OCI-LY3 (cell line): ENCODE measurements around the gene ZNF407.

ENCODE experiments used
- H2AFZ ChIP-seq: fragments of 200-600, 300-600 bp; shearing (Covaris generic); 2 replicates; pipeline ENCODE4 v1.6.0; 2014; ENCODE audit warnings: antibody characterized with exemption, low read depth, low read length
- H3K27ac ChIP-seq: fragments of 200-600, 300-600 bp; sonication (generic); 2 replicates; pipeline ENCODE4 v1.5.1; 2014; ENCODE audit warnings: mild to moderate bottlenecking, low read length, moderate library complexity, mixed read lengths
- H3K27me3 ChIP-seq: fragments of 200-600, 300-600 bp; sonication (generic); 2 replicates; pipeline ENCODE4 v1.6.1; 2014; ENCODE audit warnings: low read depth, low read length, mixed read lengths
- H3K36me3 ChIP-seq: fragments of 200-600, 300-600 bp; sonication (generic); replicated peaks from 2 replicates; pipeline ENCODE3; 2014; ENCODE audit warnings: low read depth, low read length, mixed read lengths
- H3K4me1 ChIP-seq: fragments of 300-600, 200-600 bp; sonication (generic); 2 replicates; pipeline ENCODE4 v1.6.1; 2014; ENCODE audit warnings: low read length, mixed read lengths
- H3K4me2 ChIP-seq: fragments of 200-600, 300-600 bp; sonication (generic); 2 replicates; pipeline ENCODE4 v1.6.1; 2014; ENCODE audit warnings: low read length, mixed read lengths
- H3K4me3 ChIP-seq: fragments of 300-600, 200-600 bp; sonication (generic); 2 replicates; pipeline ENCODE4 v1.5.1; 2014; ENCODE audit warnings: antibody characterized with exemption, mild to moderate bottlenecking, low read length, moderate library complexity
- H3K79me2 ChIP-seq: fragments of 300-600, 200-600 bp; shearing (Covaris generic); 2 replicates; pipeline ENCODE4 v1.6.1; 2014; ENCODE audit warnings: mild to moderate bottlenecking, low read length, mixed read lengths
- H3K9ac ChIP-seq: fragments of 300-600, 200-600 bp; shearing (Covaris generic); 2 replicates; pipeline ENCODE4 v1.6.0; 2014; ENCODE audit warnings: mild to moderate bottlenecking, low read length, moderate library complexity
- H3K9me3 ChIP-seq: fragments of 200-600, 300-600 bp; shearing (Covaris generic); 2 replicates; pipeline ENCODE4 v1.6.1; 2014; ENCODE audit warnings: low read length, mixed read lengths; ENCODE audit not compliant: insufficient read depth
- H4K20me1 ChIP-seq: fragments of 200-600, 300-600 bp; sonication (generic); 2 replicates; pipeline ENCODE4 v1.6.1; 2016; ENCODE audit warnings: low read length, mixed read lengths; ENCODE audit not compliant: insufficient read depth
- EZH2phosphoT487 ChIP-seq: fragments of 200-600 bp; shearing (Covaris generic); IDR thresholded peaks from 2 replicates; pipeline ENCODE4 v1.6.1; 2018; ENCODE audit warnings: antibody characterized with exemption, mixed run types, low read depth
- TF ChIP-seq, protein P1 (sequence below): fragments of 200-600, 300-600 bp; sonication (generic); IDR thresholded peaks from 2 replicates; pipeline ENCODE4 v1.5.1; 2014; ENCODE audit warnings: antibody characterized with exemption, low read length, low read depth

Gene ZNF407

DNA sequence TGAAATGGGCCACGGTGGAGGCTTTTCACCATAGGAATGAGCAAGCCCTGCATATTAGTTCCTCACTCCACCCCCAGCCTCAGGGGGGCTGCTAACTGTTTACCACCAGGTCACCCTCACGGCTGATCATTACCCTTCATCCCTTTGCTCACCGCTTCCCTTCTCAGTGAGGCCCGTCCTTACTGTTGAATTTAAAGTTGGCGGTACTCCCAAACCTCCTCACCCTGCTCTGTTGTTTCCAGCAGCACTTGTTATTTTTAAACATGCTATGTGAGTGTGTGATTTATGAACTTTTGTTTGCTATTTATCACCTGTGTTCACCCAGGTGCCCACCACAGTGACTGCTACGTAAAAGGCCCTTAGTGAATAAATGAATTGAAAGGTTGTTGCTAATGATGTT is 243.6 kb downstream of the ZNF407 start:
- Histone ChIP-seq H3K27me3 (no peaks in the 10 kb centered on the region), H3K4me2 (no peak overlapping the region), H3K79me2 (no peaks in the 10 kb centered on the region), H3K27ac (no peak overlapping the region), H3K4me3 (no peak overlapping the region), H3K36me3 (no peaks in the 10 kb centered on the region), H4K20me1 (no peaks in the 10 kb centered on the region), H3K9me3 (no peaks in the 10 kb centered on the region), H3K9ac (no peak overlapping the region), H3K4me1 (no peaks in the 10 kb centered on the region), H2AFZ (no peak overlapping the region)
- no peak for TF ChIP-seq EZH2phosphoT487
- TF ChIP-seq, protein P1, sequence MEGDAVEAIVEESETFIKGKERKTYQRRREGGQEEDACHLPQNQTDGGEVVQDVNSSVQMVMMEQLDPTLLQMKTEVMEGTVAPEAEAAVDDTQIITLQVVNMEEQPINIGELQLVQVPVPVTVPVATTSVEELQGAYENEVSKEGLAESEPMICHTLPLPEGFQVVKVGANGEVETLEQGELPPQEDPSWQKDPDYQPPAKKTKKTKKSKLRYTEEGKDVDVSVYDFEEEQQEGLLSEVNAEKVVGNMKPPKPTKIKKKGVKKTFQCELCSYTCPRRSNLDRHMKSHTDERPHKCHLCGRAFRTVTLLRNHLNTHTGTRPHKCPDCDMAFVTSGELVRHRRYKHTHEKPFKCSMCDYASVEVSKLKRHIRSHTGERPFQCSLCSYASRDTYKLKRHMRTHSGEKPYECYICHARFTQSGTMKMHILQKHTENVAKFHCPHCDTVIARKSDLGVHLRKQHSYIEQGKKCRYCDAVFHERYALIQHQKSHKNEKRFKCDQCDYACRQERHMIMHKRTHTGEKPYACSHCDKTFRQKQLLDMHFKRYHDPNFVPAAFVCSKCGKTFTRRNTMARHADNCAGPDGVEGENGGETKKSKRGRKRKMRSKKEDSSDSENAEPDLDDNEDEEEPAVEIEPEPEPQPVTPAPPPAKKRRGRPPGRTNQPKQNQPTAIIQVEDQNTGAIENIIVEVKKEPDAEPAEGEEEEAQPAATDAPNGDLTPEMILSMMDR = no peak

DNA sequence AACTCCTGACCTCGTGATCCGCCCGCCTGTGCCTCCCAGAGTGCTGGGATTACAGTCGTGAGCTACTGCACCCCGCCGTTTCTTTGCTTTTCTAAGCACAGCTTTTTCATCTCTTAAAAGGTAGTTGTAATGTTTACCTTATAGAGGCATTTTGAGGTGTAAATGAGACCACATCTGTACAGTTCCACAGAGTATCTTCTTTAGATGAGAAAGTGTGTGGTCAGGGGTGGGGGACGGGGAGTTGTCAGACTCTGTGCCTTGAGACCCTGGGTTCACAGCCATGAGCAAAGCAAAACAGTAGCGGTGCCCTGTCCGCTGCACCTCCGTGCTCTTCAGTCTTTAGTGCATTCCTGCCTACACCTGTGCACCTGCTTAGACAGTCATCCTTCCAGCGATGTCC is 251.6 kb downstream of the ZNF407 start:
- Histone ChIP-seq H4K20me1 (no peaks in the 10 kb centered on the region), H3K27me3 (no peaks in the 10 kb centered on the region), H3K9ac (no peak overlapping the region), H3K27ac (no peak overlapping the region), H2AFZ (no peak overlapping the region), H3K4me1 (no peaks in the 10 kb centered on the region), H3K4me2 (no peak overlapping the region), H3K79me2 (no peaks in the 10 kb centered on the region), H3K9me3 (no peaks in the 10 kb centered on the region), H3K36me3 (no peaks in the 10 kb centered on the region), H3K4me3 (no peak overlapping the region)
- TF ChIP-seq, protein P1 = no peak

DNA sequence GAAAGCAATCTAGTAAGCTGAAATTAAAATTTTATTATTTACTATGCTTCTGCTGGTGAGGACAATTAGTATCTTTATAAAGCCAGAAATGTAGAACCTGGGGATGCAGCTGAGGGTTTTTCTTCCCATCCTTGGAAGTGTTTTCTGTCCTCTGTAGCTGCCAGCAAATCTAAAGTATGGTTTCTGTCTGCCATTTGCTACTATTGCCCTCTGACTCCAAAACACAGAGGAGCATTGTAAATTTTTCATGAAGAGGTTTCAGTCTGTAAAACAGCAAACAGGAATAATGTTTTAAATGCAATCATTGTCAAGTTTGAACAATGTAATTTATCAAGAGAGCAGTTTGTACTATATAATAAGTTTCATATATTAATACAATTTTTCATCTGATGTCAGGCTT is 258.8 kb downstream of the ZNF407 start:
- no peaks in the 10 kb centered on the region for H3K36me3 ChIP-seq
- no peaks in the 10 kb centered on the region for H3K9me3 ChIP-seq
- H3K27ac ChIP-seq = no peak overlapping the region
- H3K27me3 ChIP-seq = no peaks in the 10 kb centered on the region
- H3K4me2 ChIP-seq = no peak overlapping the region
- H3K79me2 ChIP-seq = no peaks in the 10 kb centered on the region
- no peak overlapping the region for H3K4me3 ChIP-seq
- no peak overlapping the region for H3K9ac ChIP-seq
- H4K20me1 ChIP-seq = no peaks in the 10 kb centered on the region
- TF ChIP-seq, protein P1 = no peak
- no peak for TF ChIP-seq EZH2phosphoT487
- H2AFZ ChIP-seq = no peak overlapping the region
- no peaks in the 10 kb centered on the region for H3K4me1 ChIP-seq

DNA sequence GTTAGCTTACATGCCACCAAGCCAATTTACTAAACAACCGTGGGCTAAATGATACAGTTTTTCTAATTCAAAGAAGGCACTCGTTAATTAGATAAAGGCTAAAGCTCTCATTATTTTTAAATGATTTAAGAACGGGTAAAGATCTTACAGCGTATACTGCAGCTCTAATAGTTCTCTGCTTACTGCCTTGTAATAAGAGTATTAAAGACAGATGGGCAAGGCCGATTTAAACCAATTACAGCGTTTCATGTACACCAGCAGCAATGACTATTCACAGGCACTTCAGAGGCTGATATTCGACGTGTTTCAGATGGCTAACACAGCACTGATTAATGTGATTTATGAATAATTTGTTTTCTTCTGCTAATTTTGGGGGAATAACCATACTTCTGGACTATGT is 259.3 kb downstream of the ZNF407 start:
- no peak overlapping the region for H3K4me2 ChIP-seq
- no peaks in the 10 kb centered on the region for H3K4me1 ChIP-seq
- no peak overlapping the region for H2AFZ ChIP-seq
- no peaks in the 10 kb centered on the region for H4K20me1 ChIP-seq
- no peak for TF ChIP-seq EZH2phosphoT487
- TF ChIP-seq, protein P1 = no peak
- H3K9me3 ChIP-seq = no peaks in the 10 kb centered on the region
- no peaks in the 10 kb centered on the region for H3K79me2 ChIP-seq
- no peak overlapping the region for H3K4me3 ChIP-seq
- no peaks in the 10 kb centered on the region for H3K27me3 ChIP-seq
- H3K9ac ChIP-seq = no peak overlapping the region
- no peaks in the 10 kb centered on the region for H3K36me3 ChIP-seq
- no peak overlapping the region for H3K27ac ChIP-seq
